Right forelimb (tissue), 1 donor: ENCODE results near the gene ZFYVE21.

Experiments
- DNase-seq: peaks from one replicate; pipeline ENCODE4 v3.0.0-alpha.2; 2018

ZFYVE21 gene

DNA sequence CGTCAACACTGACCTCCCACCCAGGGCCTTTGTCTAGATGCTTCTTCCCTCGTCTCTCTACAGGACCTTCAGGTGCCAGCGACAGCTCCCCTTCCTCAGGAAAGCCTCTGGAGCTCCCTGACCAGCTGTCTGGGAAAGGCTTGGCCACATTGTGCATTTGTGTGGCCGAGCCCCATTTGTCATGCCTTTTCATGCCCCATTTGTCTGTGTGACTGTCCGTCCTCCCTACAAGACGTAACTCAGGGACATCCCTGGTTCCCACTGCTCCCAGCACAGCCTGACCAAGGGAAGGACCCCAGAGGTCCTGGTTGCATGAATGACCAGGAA is 23.8 kb downstream of the ZFYVE21 start:
- DNase-seq: peak; percentile 17

DNA sequence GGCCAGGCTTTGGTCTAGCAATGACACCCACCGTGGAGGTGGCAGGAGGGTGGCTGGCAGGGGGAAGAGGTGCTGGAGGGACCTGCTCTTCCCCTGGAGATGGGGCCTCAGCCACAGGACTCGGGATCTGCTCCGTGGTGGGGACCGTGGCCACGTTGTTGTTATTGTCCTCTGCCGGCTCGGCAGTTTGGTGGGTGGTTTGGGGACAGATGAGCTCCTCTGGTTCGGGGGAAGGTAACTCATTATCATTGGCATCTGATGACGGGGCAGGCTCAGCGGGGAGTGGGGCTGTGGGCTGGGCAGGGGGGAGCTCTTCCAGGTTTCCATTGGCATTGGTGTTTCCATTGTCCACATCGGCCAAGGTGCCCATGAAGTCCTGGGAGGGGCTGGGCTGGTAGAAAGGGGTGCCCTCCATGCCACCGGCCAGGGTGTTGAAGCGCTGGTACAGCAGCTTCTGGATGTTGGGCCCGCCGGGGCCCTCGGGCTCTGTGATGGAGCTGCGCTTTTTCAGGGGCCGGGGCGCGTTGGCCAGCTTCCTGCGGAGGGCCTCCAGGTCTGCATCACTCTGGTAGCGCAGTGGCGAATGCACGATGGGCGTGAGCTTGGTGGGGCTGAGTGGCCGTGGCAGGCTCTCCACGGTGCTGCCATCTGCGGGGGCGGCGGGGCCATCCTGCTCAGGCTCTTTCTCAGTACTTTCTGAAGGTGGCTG is 24.3 kb downstream of the ZFYVE21 start:
- DNase-seq: peak; percentile 20

DNA sequence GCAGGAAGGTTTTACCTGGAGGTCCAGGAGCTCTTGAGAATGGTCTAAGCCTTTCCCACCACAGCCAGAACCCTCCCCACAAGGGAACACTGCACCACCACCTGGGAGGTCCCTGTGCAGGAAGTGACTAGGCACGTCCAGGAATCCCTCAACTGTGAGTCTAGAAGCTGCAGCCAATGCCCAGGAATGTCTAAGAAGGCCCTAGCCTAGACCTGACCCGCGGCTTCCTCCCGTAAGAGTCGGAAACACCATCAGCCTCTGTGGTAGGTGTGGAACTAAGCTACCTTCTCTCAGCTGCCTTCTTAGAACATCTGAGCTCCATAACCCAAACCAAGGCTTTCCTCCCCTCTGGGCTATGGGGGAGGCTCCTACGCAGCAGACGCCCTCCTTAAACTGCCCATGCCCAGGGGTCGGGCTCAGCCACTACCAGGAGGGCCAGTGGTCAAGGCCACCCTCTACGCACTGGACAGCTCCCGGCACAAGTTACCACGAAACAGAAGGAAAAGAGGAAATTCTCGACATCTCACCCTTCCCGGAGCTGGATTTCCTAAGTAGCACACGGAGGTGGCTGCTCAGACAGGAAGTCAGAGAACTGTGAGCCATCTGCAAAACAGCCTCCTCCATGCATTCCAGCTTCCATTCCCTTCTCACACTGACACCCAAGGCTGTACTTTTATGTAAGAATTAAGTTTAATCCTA is 25.5 kb downstream of the ZFYVE21 start:
- peak; percentile 33 for DNase-seq

DNA sequence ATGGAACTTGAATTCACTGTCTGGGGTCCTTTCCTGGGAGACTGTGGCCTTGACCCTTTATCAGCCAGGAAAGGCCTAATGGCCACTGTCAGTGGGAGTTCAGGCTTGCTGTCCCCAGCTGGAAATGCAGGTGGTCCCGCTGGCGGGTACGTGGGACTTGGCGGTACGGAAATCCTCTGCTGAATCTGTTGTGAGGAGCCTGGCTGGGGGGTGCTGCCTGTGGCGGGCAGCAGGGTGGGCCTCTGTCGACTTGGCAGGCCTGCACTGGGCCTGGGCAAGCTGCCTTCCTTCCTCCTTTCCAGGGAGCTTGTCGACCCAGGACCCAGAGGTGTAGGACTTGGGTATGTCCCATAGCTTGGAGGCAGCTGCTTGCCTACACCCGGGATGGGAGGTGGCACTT is 26.3 kb downstream of the ZFYVE21 start:
- no peak for DNase-seq

DNA sequence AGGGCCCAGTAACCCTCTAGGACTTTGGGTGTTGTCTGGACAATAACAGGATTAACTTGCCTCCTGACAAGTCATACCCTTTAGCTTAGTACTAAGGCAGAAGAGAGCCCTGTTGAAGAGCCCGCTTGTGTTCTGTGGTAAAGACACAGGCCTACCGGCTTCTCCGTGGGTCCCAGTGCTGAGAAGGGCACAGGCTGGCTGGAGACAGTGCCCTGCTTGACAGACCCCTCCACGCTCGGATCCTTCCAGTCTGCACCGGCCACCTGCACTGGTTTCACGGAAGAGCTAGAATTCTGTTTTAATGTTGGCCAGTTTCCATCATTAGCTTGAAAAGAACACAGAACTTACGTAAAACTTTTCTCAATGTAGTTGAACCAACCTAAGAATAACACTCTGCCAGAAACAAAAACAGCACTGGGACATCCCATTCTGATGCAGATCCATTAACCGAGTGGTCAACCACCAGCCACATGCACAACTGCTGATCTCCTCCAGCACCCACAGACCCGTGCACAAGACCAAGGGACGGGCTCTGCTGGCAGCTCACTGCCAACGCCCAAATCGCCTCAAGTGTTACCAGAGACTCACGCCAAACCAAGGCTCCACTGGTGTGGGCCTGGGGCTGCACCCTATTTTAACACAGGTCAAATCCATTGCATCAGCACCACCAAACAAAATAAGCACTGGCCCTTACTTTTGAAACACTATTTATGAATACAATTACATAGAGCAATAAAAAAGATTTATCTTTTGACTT is 27.1 kb downstream of the ZFYVE21 start:
- no peak for DNase-seq

- no peak for DNase-seq
Measured at GRCh38 chr14:103743691-103744090, 28.1 kb downstream of the ZFYVE21 start.

- DNase-seq: no peak
Measured at GRCh38 chr14:103744621-103745395, 29.2 kb downstream of the ZFYVE21 start.

DNA sequence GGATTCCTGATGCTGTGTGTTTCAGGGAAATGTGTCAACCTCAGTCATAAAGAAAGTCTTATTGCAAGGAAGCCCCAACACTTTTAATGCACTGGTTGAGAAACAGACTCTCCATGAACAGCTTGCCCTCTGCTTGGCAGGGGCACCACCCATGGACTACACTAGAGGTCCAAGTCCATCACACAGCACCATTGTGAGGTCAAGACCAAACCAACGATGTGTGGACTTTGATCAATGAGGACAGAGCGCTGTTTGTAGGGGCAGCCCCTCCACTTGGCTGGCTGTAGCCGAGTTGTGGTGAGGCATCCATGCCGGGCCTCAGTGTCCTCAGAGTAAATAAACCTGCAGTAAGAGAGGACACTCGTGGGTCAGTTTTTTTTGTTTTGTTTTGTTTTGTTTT is 29.8 kb downstream of the ZFYVE21 start:
- no peak for DNase-seq

GRCh38 chr14:103746701-103747100 is 31.1 kb downstream of the ZFYVE21 start:
- DNase-seq: no peak

DNA sequence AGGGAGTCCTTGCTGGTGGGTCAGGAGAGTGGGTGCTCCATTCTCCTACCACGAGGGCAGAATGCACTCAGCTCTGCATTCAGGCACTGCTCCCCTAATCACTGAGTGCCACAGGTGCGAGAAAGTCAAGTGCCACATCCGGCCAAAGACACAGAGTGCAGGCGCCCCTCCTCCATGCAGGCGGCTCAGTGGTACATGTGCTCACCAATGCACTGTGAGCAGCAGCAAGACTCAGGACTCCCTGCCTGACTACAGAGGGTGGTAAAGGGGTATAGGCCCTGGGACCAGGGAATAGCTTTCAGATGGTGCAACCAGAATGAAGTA is 32.9 kb downstream of the ZFYVE21 start:
- no peak for DNase-seq

GRCh38 chr14:103749452-103749851 is 33.8 kb downstream of the ZFYVE21 start:
- DNase-seq: no peak

- DNase-seq: no peak
Measured at GRCh38 chr14:103749860-103750259, 34.2 kb downstream of the ZFYVE21 start.

DNA sequence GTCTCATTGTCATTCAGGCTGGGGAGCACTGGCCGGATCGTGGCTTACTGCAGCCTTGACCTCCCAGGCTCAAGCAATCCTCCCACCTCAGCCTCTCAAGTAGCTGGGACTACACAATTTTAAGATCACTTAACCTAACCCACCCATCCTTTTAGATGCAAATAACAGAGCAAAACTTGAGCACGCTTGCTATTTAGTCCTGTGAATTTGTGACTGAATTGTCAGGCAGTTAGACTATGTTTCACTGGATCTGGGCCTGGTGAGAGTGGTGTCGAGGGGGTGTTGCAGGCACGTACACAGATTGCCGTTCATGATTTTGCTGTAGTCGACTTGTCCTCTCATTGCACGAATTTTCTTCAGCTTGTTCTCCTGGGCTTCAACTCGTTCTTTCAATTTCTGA is 38.2 kb downstream of the ZFYVE21 start:
- DNase-seq: no peak

DNA sequence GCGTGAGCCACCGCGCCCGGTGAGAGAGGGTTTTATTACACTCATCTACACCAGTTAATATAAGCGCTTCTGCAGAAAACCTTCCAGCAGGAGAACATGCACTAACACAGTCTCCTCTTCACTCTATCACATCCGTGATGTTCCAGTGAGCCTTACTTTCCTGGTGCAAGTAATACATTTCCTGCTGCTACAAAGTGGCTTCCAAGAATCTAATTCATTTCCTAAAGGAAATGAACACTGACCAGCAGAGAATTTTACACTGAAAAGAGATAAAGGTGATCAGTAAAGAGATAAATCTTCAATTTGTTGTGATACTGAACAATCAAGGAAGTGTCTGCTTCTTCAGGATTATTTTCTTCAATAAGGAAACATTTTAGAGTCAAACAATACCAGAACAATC is 39.5 kb downstream of the ZFYVE21 start:
- no peak for DNase-seq

- no peak for DNase-seq
Measured at GRCh38 chr14:103758059-103758776, 42.6 kb downstream of the ZFYVE21 start.

DNA sequence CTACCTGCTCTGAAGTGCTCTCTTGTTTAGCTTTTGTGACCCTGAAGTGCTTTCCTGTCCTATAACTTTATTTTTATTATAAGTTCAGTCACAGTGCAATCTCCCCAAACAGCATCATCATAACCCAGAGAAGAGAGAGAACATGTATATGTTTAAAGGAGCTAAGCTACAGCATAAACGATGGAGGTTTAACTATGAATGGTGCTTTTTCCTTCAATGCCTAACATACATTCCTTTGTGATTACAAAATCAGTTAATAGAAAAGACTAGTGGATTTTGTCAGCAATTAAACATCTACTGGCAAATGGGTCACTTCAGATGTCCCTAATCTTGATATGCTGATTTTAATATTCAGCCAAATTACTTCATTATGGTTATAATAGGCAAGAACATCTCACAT is 46.4 kb downstream of the ZFYVE21 start:
- DNase-seq: no peak

DNA sequence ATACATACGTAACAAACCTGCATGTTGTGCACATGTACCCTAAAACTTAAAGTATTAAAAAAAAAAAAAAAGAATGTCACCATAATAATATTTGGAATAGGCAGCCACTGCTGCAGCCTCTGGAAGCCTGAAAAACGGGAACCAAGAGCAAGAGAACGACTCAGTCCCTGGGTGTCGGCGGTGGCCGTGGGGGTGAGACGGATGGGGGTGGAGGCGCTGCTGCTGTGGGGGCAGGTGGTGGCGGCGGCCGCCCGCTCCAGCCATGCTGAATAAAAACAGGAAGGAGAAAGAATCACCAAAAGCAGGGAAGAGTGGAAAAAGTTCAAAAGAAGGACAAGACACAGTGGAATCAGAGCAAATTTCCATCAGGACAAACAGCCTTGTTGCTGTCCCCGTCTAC is 46.9 kb downstream of the ZFYVE21 start:
- no peak for DNase-seq

DNA sequence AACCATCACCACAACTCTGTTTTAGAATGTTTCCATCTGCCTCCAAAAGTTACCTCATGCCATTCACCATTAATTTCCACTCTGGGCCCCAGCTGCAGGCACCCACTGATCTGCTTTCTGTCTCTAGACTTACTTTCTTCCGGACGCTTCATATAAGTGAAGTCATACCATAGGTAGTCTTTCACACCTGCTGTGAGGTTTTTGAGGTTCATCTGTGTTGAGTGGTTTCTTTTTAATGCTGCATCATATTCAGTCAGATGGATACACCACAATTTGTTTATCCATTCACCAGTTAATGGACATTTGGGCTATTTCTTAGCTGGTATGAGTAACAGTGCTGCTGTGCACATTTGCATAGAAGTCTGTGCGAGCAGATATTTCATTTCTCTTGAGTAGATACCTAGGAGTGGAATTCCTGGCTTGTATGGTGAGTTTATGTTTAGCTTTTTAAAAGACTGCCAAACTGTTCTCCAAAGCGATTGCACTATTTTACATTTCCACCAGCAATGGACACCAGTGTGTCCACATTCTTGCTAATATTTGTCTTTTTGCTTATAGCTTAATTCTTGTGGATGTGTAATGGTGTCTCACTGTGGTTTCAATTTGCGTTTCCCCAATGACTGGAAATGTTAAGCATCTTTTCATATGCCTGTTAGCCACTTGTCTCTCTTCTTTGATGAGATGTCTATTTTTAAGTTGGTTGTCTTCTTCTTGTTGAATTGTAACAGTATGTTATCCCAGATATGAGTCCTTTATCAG is 48.3 kb downstream of the ZFYVE21 start:
- no peak for DNase-seq

DNA sequence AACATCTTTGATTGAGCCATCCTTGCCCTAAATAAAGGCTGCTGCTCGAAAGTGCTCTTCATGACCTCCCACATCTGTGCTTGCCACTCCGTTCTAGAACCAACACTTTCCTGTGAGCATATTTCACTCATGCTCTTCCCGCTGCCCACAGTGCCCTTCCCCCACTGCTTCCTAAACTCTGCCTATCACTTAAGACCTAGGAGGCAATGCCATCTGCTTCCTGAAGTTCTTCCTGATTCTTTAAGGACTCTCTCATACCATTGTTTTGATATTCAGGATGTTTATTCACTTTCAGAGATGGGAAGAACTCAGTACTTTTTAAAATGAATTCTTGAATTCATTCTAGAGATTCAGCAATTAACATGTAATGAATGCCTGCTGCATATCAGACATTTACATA is 49.9 kb downstream of the ZFYVE21 start:
- no peak for DNase-seq

DNA sequence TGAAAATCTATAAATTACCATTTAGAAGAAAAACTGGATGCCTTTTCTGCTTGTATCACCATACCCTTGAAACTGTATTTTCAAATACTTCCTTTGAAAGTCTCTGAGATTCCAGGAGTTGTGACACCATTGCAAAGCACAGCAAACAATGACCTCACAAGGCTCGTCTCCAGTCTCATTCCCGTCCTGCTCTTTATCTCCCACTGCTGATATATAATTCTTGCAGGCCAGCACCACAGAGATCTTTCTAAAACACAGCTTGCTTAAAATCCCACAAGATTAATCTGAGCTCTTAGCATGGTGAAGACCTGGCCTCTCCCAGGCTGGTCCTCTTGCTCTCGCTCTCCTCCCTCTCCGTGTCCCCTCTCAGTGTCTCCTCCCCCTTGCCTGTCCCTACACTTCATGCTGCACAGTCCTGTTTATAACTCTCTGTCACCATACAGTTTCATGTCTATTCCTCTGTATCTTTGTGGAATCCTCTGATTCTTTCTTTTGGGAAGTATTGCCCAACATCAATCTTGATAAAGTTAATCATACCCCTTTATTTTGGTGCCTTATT is 51.8 kb downstream of the ZFYVE21 start:
- DNase-seq: no peak

DNA sequence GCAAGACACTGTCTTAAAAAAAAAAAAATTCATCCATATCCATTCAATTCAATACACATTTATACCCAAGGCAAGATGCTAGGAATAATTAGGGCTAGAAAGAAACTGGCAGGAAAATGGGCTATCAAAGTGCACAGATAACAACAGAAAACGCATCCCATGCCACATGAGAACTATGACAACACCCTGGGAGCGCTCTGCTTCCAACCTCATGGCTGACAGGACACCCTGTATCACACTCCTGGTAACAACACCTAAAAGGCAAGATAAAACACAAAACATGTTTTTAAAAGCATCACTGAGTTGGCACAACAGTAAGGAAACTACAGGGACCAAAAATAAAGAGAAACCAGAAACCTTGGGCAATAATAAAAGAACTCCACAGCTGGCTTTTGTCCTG is 54.9 kb downstream of the ZFYVE21 start:
- DNase-seq: no peak

- DNase-seq: no peak
Measured at GRCh38 chr14:103770902-103771301, 55.3 kb downstream of the ZFYVE21 start.
